Measurements from ENCODE around the gene RNU5B-1.

RNU5B-1 gene

GRCh38 chr15:65326818-65327217 lies 22.3 kb downstream of the RNU5B-1 start:
- in situ Hi-C loops (cut with HindIII; ENCODE audit: low sequenced_read_pairs), result no loop called here

- in situ Hi-C loops (cut with HindIII; ENCODE audit: low sequenced_read_pairs), result no loop called here
Observed at GRCh38 chr15:65327651-65328393, 23.3 kb downstream of the RNU5B-1 start.

- in situ Hi-C loops (cut with HindIII; ENCODE audit: low sequenced_read_pairs), result no loop called here
Observed at GRCh38 chr15:65328506-65329287, 24.2 kb downstream of the RNU5B-1 start.

- in situ Hi-C loops (cut with HindIII; ENCODE audit: low sequenced_read_pairs), result no loop called here
Observed at GRCh38 chr15:65329288-65329983, 25.0 kb downstream of the RNU5B-1 start.

- in situ Hi-C loops (cut with HindIII; ENCODE audit: low sequenced_read_pairs), result no loop called here
Observed at GRCh38 chr15:65329984-65330735, 25.7 kb downstream of the RNU5B-1 start.

- in situ Hi-C loops (cut with HindIII; ENCODE audit: low sequenced_read_pairs), result no loop called here
Observed at GRCh38 chr15:65330934-65331645, 26.6 kb downstream of the RNU5B-1 start.

GRCh38 chr15:65331811-65332210 lies 27.3 kb downstream of the RNU5B-1 start:
- in situ Hi-C loops (cut with HindIII; ENCODE audit: low sequenced_read_pairs), result no loop called here

GRCh38 chr15:65332391-65333147 lies 28.1 kb downstream of the RNU5B-1 start:
- in situ Hi-C loops (cut with HindIII; ENCODE audit: low sequenced_read_pairs), result no loop called here

- in situ Hi-C loops (cut with HindIII; ENCODE audit: low sequenced_read_pairs), result no loop called here
Observed at GRCh38 chr15:65333148-65333820, 28.8 kb downstream of the RNU5B-1 start.

GRCh38 chr15:65333856-65334255 lies 29.4 kb downstream of the RNU5B-1 start:
- in situ Hi-C loops (cut with HindIII; ENCODE audit: low sequenced_read_pairs), result no loop called here

- in situ Hi-C loops (cut with HindIII; ENCODE audit: low sequenced_read_pairs), result no loop called here
Observed at GRCh38 chr15:65334586-65335231, 30.2 kb downstream of the RNU5B-1 start.

- in situ Hi-C loops (cut with HindIII; ENCODE audit: low sequenced_read_pairs), result no loop called here
Observed at GRCh38 chr15:65335278-65336055, 31.0 kb downstream of the RNU5B-1 start.

GRCh38 chr15:65336493-65337435 lies 32.3 kb downstream of the RNU5B-1 start:
- in situ Hi-C loops (cut with HindIII; ENCODE audit: low sequenced_read_pairs), result no loop called here

GRCh38 chr15:65337436-65338070 lies 33.1 kb downstream of the RNU5B-1 start:
- in situ Hi-C loops (cut with HindIII; ENCODE audit: low sequenced_read_pairs), result no loop called here

- in situ Hi-C loops (cut with HindIII; ENCODE audit: low sequenced_read_pairs), result no loop called here
Observed at GRCh38 chr15:65338366-65338765, 33.9 kb downstream of the RNU5B-1 start.

GRCh38 chr15:65338823-65339222 lies 34.3 kb downstream of the RNU5B-1 start:
- in situ Hi-C loops (cut with HindIII; ENCODE audit: low sequenced_read_pairs), result no loop called here

Data from endothelial cell of hepatic sinusoid (primary cell).